SU-DHL-6 (cell line): Measurements from ENCODE around the gene STXBP3.

ENCODE experiments used
- CTCF ChIP-seq: fragments of 200-600 bp; sonication (generic); IDR thresholded peaks from one replicate; pipeline ENCODE4 v1.5.1; 2017; ENCODE audit warnings: antibody characterized with exemption, mild to moderate bottlenecking, low read length, moderate library complexity; ENCODE audit not compliant: insufficient read depth, poor library complexity, severe bottlenecking
- EZH2phosphoT487 ChIP-seq: fragments of 200-600 bp; sonication (generic), shearing (Covaris generic); conservative IDR thresholded peaks from 2 replicates; pipeline ENCODE4 v1.6.1; 2018; ENCODE audit warnings: mild to moderate bottlenecking, antibody characterized with exemption, low read length, moderate library complexity, mixed read lengths

- TF ChIP-seq EZH2phosphoT487 (no peak), CTCF (no peak)
These were observed 83.9 kb downstream of the STXBP3 start for GRCh38 chr1:108830119-108831008.
